GM12878 (cell line): ENCODE measurements around the gene PCK2. TPM values are rescaled to one million over a fixed set of nuclear protein-coding genes. Genes with fewer than 3 reads are reported as not detected.

ENCODE experiments used
- ATF2 ChIP-seq: IDR thresholded peaks from 2 replicates; pipeline ENCODE4 v1.6.1; 2012; ENCODE audit warnings: low read length, inconsistent platforms
- BACH1 ChIP-seq: fragments of 450-650 bp; IDR thresholded peaks from 2 replicates; pipeline ENCODE4 v1.6.1; 2017; ENCODE audit warnings: mild to moderate bottlenecking, borderline replicate concordance
- BCL11A ChIP-seq: IDR thresholded peaks from 2 replicates; pipeline ENCODE4 v1.6.1; 2011; ENCODE audit warnings: low read depth, low read length
- CBX3 ChIP-seq: fragments of 200-600 bp; sonication (generic); IDR thresholded peaks from 2 replicates; pipeline ENCODE4 v1.6.1; 2016; ENCODE audit warnings: low read depth, borderline replicate concordance
- CEBPB ChIP-seq, 2 experiments: fragments of 150-350 bp in 1 of 2; IDR thresholded peaks; 2 replicates each; pipeline ENCODE4 v1.6.1; 2012 to 2014; ENCODE audit warnings: low read depth in 2 of 2, low read length in 2 of 2, borderline replicate concordance in 1 of 2, inconsistent platforms in 1 of 2
- DPF2 ChIP-seq: fragments of 450-650 bp; IDR thresholded peaks from 2 replicates; pipeline ENCODE4 v1.6.1; 2017; ENCODE audit warnings: mild to moderate bottlenecking
- HDAC6 ChIP-seq: fragments of 200-600 bp; sonication (generic); IDR thresholded peaks from one replicate; pipeline ENCODE4 v1.8.0; 2017; ENCODE audit warnings: antibody characterized with exemption; ENCODE audit not compliant: unreplicated experiment
- HSF1 ChIP-seq: fragments of 150-350 bp; IDR thresholded peaks from 2 replicates; pipeline ENCODE4 v1.6.1; 2014; ENCODE audit warnings: mild to moderate bottlenecking, low read depth, low read length
- MLLT1 ChIP-seq: fragments of 450-650 bp; IDR thresholded peaks from 2 replicates; pipeline ENCODE4 v1.6.1; 2016; ENCODE audit warnings: mild to moderate bottlenecking
- MXI1 ChIP-seq: fragments of 150-350 bp; IDR thresholded peaks from 2 replicates; pipeline ENCODE4 v1.6.1; 2011; ENCODE audit warnings: low read depth, mild to moderate bottlenecking, inconsistent platforms, low read length, improper control_type of control experiment
- MYB ChIP-seq: fragments of 150-350 bp; IDR thresholded peaks from 2 replicates; pipeline ENCODE4 v1.6.1; 2014; ENCODE audit warnings: mild to moderate bottlenecking, low read depth, low read length, borderline replicate concordance
- PKNOX1 ChIP-seq: fragments of 450-650 bp; IDR thresholded peaks from 2 replicates; pipeline ENCODE4 v1.6.1; 2016; ENCODE audit warnings: mild to moderate bottlenecking
- POLR2AphosphoS2 ChIP-seq: IDR thresholded peaks from 2 replicates; pipeline ENCODE4 v1.6.1; 2011; ENCODE audit warnings: low read depth, mild to moderate bottlenecking, low read length, improper control_type of control experiment, moderate library complexity
- POLR2AphosphoS5 ChIP-seq: IDR thresholded peaks from 2 replicates; pipeline ENCODE4 v1.6.1; 2011; ENCODE audit warnings: mild to moderate bottlenecking, low read length, inconsistent platforms
- RBBP5 ChIP-seq: fragments of 200-600 bp; sonication (generic); conservative IDR thresholded peaks from 2 replicates; pipeline ENCODE4 v1.6.1; 2016
- SMARCA5 ChIP-seq: fragments of 450-650 bp; IDR thresholded peaks from 2 replicates; pipeline ENCODE4 v1.6.1; 2017; ENCODE audit warnings: mild to moderate bottlenecking
- SRF ChIP-seq, 2 experiments: IDR thresholded peaks; 2 replicates each; pipeline ENCODE4 v1.6.1; 2011; ENCODE audit warnings: low read depth in 2 of 2, low read length in 2 of 2, mild to moderate bottlenecking in 1 of 2, moderate library complexity in 1 of 2
- ZBTB40 ChIP-seq: fragments of 450-650 bp; IDR thresholded peaks from 2 replicates; pipeline ENCODE4 v1.6.1; 2016; ENCODE audit warnings: mild to moderate bottlenecking, moderate library complexity, borderline replicate concordance
- ZNF622 ChIP-seq: fragments of 450-650 bp; IDR thresholded peaks from 2 replicates; pipeline ENCODE4 v1.6.1; 2017; ENCODE audit warnings: mild to moderate bottlenecking, inconsistent platforms
- polyA plus RNA-seq, 11 experiments: library from polyadenylated mRNA; depleted of rRNA in 4 of 11; unstranded in 6 of 11; stranded (reverse) in 5 of 11; fragments of >200 nt; fragmentation: Nextera tagmentation in 4 of 11; fragmentation: Illumina TruSeq in 1 of 11; extraction: Ambion mirVana in 4 of 11; extraction: Trizol in 1 of 11; gene quantifications; 1 replicate in 1 of 11; 2 replicates in 10 of 11; pipeline versions ENCODE4 v1.2.1 to v1.2.3, GENCODE V29; 2011 to 2016; ENCODE audit warnings: inconsistent platforms in 2 of 11, missing spikeins in 2 of 11, low read depth in 1 of 11
- total RNA-seq, 4 experiments: library from RNA; depleted of rRNA in 3 of 4; stranded (reverse); fragments of >200 nt in 3 of 4; fragmentation: Illumina TruSeq in 1 of 4; extraction: Trizol in 1 of 4; gene quantifications; 2 replicates each; pipeline versions ENCODE4 v1.2.1 to v1.2.3, GENCODE V29; 2013 to 2021

The PCK2 gene
- total and polyA plus RNA-seq, 10 of the 15 experiments (the other 5 are each of a cell fraction or from before 2014, with no cell fraction given), result 6.6 to 110 (median 44.6) TPM

- no peak; the same call in 1 of the 2 replicates for TF ChIP-seq PKNOX1
- TF ChIP-seq MXI1, result no peak
- TF ChIP-seq MLLT1, result no peak
- TF ChIP-seq ZBTB40, result no peak
- no peak for TF ChIP-seq SRF (IDR thresholded peaks at IDR 0.05; ENCODE audit: low read depth in 2 of 2, low read length in 2 of 2)
- TF ChIP-seq BCL11A, result no peak
- no peak for TF ChIP-seq CBX3
- TF ChIP-seq BACH1, result peak; percentile 56; the same call in 1 of the 2 replicates
- peak; percentile 72 for TF ChIP-seq SMARCA5
- no peak for TF ChIP-seq ZNF622
- no peak for TF ChIP-seq POLR2AphosphoS2
- no peak for TF ChIP-seq HDAC6
- no peak for TF ChIP-seq POLR2AphosphoS5
- TF ChIP-seq DPF2, result peak; percentile 90
- no peak for TF ChIP-seq HSF1
- TF ChIP-seq CEBPB (IDR thresholded peaks at IDR 0.05; ENCODE audit: borderline replicate concordance in 1 of 2, low read depth in 2 of 2, low read length in 2 of 2), result no peak
- TF ChIP-seq MYB, result no peak
- no peak for TF ChIP-seq ATF2
- TF ChIP-seq RBBP5, result no peak
Measured at GRCh38 chr14:24080888-24081738, 13.0 kb upstream of the PCK2 start (continued).
